Iris pigment epithelial cell (primary cell): Measurements from ENCODE around the gene PRRC2A.

Source experiments
- DNase-seq: peaks from one replicate; pipeline ENCODE4 v3.0.0-alpha.2; 2011; ENCODE audit warnings: low read depth

PRRC2A gene

GRCh38 chr6:31620586-31621319 is at the start of gene PRRC2A:
Gene PRRC2A (plus strand): TSS chr6:31620715. CDS start chr6:31622790, 2,075 bp downstream.
- DNase-seq: no peak

- no peak for DNase-seq
Measured at GRCh38 chr6:31572041-31572911, 48.2 kb upstream of the PRRC2A start, which contains the start of gene LTA. Gene LTA (plus strand): TSS chr6:31572289. CDS start chr6:31572743, 454 bp downstream.

- DNase-seq: no peak
Measured at GRCh38 chr6:31573239-31574105, 47.0 kb upstream of the PRRC2A start.

GRCh38 chr6:31574106-31575061 is 46.1 kb upstream of the PRRC2A start:
- no peak for DNase-seq

- no peak for DNase-seq
Measured at GRCh38 chr6:31575335-31575901, 45.1 kb upstream of the PRRC2A start, which contains the start of gene TNF. Gene TNF (plus strand): TSS chr6:31575565. CDS start chr6:31575742, 177 bp downstream.

GRCh38 chr6:31575952-31576685 is 44.4 kb upstream of the PRRC2A start:
- no peak for DNase-seq

- DNase-seq: no peak
Measured at GRCh38 chr6:31576897-31577578, 43.5 kb upstream of the PRRC2A start.

- DNase-seq: no peak
Measured at GRCh38 chr6:31577579-31577966, 42.9 kb upstream of the PRRC2A start.

- no peak for DNase-seq
Measured at GRCh38 chr6:31578184-31579118, 42.1 kb upstream of the PRRC2A start.

- no peak for DNase-seq
Measured at GRCh38 chr6:31579119-31579505, 41.4 kb upstream of the PRRC2A start.

GRCh38 chr6:31579546-31580437 is 40.7 kb upstream of the PRRC2A start:
- DNase-seq: no peak

GRCh38 chr6:31580438-31580740 is 40.1 kb upstream of the PRRC2A start:
- no peak for DNase-seq

GRCh38 chr6:31580807-31581433 is 39.6 kb upstream of the PRRC2A start:
- DNase-seq: peak; percentile 68

- DNase-seq: no peak
Measured at GRCh38 chr6:31581434-31582229, 38.9 kb upstream of the PRRC2A start.

- no peak for DNase-seq
Measured at GRCh38 chr6:31582230-31582643, 38.3 kb upstream of the PRRC2A start, which contains the start of gene LTB. Gene LTB (minus strand): TSS chr6:31582424. CDS start chr6:31582417, 7 bp downstream.

- DNase-seq: no peak
Measured at GRCh38 chr6:31585491-31585890, 35.0 kb upstream of the PRRC2A start.
